NCI-H2171 treated with DMSO at 0.1 percent for 48 hours (cell line): Measurements from ENCODE around the gene ZNF692.
"Not testable (repeated sequence)": the region's sequence is repeated elsewhere in the genome, so short reads cannot be mapped to it uniquely, and the experiment has no call there.

ENCODE experiments used
- DNase-seq: peaks from one replicate; lab custom pipeline; 2025; lab: John Stamatoyannopoulos, UW

The ZNF692 gene

DNA sequence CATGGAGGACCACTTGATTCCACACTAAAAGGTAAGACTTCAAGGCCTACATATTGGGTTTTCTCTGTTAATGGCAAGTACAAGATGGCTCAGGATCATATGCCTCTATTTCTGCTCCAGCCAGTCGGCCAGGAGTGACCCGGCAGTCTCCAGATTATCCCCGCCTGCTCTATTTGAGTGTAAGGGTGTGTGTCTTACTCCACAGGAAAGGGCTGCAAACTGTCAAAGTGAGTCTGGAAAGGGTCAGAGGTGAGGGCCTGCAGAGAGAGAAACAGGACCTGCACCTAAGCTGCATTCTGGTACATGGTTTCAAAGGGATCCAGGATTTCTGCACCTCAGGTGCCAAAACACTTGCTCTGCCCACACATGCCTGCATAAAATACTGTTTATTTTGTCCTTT is 9.2 kb downstream of the ZNF692 start:
- DNase-seq, result no peak

GRCh38 chr1:248849152-248849551 is 9.7 kb downstream of the ZNF692 start:
- no peak for DNase-seq

GRCh38 chr1:248848602-248849001 is 10.3 kb downstream of the ZNF692 start:
- DNase-seq, result no peak

DNA sequence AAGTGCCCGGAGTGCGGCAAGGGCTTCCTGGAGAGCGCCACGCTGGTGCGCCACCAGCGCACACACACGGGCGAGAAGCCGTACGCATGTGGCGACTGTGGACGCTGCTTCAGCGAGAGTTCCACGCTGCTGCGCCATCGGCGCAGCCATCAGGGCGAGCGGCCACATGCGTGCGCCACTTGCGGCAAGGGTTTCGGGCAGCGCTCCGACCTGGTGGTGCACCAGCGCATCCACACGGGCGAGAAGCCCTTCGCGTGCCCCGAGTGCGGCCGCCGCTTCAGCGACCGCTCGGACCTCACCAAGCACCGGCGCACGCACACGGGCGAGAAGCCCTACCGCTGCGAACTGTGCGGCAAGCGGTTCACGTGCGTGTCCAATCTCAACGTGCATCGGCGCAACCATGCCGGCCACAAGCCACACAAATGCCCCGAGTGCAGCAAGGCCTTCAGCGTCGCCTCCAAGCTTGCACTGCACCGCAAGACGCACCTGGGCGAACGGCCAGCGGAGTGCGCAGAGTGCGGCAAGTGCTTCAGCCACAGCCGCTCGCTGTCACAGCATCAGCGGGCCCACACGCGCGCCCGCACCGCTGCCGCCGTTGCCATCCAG is 10.8 kb downstream of the ZNF692 start:
- DNase-seq, result no peak

DNA sequence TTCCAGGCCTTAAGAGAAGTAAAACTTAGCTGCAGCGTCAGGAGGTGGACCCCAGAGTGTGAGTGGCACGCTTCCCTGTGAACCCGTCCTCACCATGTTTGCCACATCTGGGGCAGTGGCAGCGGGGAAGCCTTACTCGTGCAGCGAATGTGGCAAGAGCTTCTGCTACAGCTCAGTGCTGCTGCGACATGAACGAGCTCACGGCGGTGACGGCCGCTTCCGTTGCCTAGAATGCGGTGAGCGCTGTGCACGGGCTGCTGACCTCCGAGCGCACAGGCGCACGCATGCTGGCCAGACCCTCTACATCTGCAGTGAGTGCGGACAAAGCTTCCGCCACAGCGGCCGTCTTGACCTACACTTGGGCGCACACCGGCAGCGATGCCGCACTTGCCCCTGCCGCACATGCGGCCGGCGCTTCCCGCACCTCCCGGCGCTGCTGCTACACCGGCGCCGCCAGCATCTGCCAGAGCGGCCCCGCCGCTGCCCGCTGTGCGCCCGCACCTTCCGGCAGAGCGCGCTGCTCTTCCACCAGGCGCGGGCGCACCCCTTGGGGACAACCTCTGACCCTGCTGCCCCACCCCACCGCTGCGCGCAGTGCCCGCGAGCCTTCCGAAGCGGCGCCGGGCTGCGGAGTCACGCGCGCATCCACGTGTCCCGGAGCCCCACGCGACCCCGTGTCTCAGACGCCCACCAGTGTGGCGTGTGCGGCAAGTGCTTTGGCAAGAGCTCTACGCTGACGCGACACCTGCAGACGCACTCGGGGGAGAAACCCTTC is 11.5 kb downstream of the ZNF692 start:
- DNase-seq, result no peak

- DNase-seq, result no peak
Observed at GRCh38 chr1:248844526-248844925, 14.4 kb downstream of the ZNF692 start.

DNA sequence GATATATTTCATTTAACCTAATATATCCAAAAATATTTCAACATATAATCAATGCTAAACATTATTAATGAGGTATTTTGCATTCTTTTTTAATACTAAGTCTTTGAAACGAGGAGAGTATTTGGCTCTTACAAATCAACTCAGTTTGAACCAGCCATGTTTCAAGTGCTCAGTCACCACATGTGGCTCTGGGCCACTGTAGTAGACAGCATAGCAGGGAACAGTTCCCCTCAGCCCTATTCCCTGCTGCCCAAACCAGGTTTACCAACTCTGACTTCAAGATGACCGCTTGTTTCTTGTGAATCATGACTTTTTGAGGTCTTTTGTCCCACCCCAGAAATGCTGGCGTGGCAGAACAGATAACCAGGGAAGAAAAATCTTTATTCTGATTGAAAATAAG is 15.2 kb downstream of the ZNF692 start:
- no peak for DNase-seq

DNA sequence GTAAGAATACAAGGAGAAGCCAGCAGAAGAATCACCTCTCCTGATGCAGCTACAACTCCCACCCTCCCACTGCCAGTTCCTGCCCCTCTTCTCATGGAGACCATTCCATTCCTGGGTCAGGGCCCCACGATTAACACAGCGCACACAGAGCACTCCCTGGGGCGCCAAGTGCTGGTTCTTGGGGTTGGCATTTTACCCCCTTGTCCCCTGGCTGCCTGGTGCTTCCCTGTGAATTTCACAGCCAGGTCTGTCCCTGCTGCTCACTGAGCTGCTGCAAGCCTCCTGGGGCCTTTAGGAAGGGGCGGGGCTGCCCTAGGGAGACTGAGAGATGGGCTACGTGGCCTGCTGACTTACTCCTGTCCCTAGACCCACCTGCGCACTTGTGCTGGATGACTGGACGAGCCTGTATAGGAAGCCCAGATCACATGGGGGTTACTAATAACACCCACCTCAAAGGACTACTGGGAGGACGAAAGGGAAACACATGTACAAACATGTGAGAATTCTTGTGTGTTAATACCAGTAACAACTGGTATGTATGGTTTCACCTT is 16.0 kb downstream of the ZNF692 start:
- DNase-seq, result no peak

DNA sequence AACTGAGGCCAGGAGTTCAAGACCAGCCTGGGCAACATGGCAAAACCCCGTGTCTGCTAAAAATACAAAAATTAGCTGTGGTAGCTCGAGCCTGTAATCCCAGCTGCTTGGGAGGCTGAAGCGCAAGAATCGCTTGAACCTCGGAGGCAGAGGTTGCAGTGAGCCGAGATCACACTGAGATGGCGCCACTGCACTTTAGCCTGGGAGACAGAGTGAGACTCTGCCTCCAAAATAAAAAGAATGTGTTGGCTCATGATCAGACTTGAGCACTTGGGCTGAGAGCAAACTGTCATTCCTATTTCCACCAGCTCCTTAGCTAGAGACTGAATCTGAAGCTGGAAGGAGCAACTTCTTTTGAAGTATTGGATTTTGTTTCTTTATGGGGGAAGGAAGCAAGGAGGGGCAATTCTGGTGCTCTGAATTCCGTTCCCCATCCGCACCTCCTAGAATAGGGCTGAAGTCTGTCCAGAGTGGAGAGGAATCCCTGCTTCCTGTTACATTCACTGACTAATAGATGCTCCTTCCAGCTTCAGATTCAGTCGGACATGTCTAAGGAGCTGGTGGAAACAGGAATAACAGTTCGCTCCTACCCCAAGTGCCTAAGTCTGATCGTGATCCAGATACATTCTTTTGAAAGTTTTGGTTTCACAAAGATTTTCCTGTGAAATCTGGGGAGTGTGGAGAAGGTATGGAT is 17.0 kb downstream of the ZNF692 start:
- no peak for DNase-seq

GRCh38 chr1:248840946-248841345 is 17.9 kb downstream of the ZNF692 start:
- DNase-seq, result no peak

DNA sequence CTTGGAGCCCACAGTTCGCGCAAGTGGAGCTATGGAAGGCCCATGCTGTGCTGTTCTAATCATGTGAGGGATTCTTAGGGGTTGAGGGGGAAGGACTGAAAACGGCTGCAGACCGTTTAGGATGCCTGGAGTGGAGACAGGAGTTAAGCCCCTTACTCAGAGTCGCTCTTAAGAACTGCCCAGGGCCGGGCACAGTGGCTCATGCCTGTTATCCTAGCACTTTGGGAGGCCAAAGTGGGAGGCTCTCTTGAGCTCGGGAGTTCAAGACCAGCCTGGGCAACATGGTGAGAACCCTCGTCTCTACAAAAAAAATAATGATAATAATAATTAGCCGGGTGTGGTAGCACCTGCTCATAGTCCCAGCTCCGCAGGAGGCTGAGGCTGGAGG is 19.7 kb downstream of the ZNF692 start:
- DNase-seq, result no peak

DNA sequence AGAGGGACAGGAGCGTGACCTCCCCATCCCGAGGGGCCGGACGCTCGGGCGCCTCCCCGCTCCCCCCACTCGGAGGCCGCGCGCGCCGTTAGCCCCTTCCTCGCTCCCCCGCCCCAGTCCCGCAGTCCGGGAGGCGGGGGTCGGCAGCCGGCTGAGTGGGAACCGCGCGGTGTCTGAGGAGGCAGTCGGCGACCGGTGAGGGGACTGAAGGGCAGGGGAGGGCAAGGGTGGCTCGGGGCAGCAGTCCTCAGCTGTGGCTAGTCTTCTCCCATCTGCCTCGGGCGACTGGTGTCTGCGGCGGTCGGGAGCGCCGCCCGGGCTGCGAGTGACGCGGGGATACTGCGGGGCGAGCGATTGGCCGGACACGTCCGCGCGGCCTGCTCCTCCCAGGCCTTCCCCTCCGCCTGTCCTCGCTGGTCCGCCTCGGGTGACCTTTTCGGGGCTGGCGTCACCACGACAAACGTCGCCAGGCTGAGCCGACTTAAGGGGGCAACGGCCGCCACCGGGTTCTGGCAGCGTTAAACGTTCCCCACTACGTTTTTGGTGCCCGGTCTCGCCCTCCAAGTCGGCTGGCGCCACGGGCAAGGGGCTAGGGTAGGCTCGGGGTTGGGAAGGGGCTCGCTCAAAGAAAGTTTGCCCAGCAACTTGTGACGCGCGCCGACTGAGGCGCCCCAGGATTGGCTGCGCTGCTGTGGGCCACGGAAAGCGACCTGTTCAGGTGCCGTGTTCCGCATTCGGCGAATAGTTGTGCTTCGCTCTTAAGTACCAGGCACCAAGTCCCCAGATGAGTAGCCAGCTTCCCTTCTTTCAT is 20.3 kb downstream of the ZNF692 start:
- peak; percentile 82 for DNase-seq

DNA sequence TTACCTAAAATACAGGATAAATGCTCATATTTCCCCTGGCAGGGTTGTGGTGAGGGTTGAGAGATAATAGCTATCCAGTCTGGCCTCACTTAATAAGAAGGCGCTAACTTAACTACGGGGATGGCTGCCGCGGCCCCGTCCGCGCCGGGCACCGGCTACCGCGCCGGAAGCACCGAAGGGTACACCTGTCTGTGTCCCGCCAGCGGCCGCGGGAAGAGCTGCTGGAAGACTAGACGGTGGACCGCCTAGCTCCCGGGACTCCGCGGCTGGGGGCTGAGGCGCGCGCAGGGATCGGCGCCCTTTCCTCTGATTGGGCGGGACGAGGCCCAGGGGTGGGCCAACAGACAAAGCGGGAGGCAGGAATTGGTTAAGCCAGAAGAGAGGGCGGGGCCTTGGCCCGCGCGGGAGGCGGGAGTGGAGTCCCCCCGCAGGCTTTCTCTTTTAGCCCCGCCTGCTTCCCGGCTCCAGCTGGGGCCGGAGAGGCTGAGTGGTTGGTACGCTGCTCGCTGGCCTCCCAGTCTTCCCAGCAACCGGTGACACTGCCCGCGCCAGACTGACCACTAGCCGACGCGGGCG is 21.0 kb downstream of the ZNF692 start, which contains the start of gene ZNF672:
ZNF672 (plus strand) TSS at position 444 of the 576 bp plus-strand sequence. CDS start 9,051 bp downstream, outside the sequence.
- peak; percentile 95 for DNase-seq

- no peak for DNase-seq
Observed at GRCh38 chr1:248837045-248837780, 21.7 kb downstream of the ZNF692 start.

GRCh38 chr1:248834343-248834940 is 24.4 kb downstream of the ZNF692 start:
- no peak for DNase-seq

GRCh38 chr1:248831842-248832241 is 27.0 kb downstream of the ZNF692 start:
- DNase-seq, result no peak

- not testable (repeated sequence) for DNase-seq
Observed at GRCh38 chr1:248830718-248831017, 28.2 kb downstream of the ZNF692 start.

DNA sequence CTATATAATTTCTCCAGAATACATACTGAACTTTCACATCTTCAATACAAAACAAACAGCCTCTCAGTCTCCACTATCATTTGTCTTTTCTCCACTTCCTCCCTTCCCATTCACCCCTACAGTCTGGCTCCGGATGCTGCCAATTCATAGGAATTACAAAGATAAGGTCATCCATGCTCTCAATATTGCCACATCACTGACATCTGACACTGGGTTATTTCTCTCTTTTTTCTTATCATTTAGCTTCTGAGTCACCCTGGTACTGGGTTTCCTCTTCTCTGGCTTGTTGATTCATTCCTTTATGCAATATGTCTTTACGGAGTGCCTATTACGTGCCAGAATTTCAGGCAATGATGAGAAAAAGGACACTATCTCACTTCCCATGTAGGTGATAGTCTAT is 30.0 kb downstream of the ZNF692 start:
- no peak for DNase-seq

- DNase-seq, result peak; percentile 97
Observed at GRCh38 chr1:248825909-248826760, 32.8 kb downstream of the ZNF692 start, which contains the start of gene SH3BP5L. TSS of gene SH3BP5L (minus strand) at chr1:248825915. CDS start at chr1:248824935, 980 bp downstream.

DNA sequence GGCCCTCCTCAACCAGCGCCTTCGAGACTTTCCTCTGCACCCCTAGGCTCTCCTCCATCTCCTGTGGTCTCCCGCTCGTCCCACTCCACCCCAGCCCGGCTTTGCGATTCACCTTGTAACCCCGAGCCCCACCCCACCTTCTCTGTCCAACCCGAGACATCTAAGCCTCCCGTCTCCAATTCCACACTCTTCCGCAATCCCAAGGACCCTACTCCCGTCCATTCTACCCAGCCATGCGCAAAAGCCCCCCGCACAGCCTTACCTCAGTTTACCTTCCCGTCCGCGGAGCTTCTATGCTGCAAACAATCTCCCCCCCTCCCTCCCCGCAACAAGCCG is 33.3 kb downstream of the ZNF692 start:
- DNase-seq, result no peak
